Ureter (tissue), 1 donor: ENCODE measurements around the gene MYOF. TPM values are rescaled to one million over a fixed set of nuclear protein-coding genes. Genes with fewer than 3 reads are reported as not detected.
"Not testable (repeated sequence)": the region's sequence is repeated elsewhere in the genome, so short reads cannot be mapped to it uniquely, and the experiment has no call there.

Source experiments
- DNase-seq: peaks from one replicate; pipeline ENCODE4 v3.0.0-alpha.2; 2020; ENCODE audit warnings: low spot score
- total RNA-seq: library from RNA; stranded (reverse); gene quantifications from one replicate; pipeline ENCODE4 v1.2.4, GENCODE V29; 2023
- donor health status: DM: yes; HTN: yes; CAD: no.

MYOF gene
- total RNA-seq, 1 donor from 2014 or later = 339 TPM

DNA sequence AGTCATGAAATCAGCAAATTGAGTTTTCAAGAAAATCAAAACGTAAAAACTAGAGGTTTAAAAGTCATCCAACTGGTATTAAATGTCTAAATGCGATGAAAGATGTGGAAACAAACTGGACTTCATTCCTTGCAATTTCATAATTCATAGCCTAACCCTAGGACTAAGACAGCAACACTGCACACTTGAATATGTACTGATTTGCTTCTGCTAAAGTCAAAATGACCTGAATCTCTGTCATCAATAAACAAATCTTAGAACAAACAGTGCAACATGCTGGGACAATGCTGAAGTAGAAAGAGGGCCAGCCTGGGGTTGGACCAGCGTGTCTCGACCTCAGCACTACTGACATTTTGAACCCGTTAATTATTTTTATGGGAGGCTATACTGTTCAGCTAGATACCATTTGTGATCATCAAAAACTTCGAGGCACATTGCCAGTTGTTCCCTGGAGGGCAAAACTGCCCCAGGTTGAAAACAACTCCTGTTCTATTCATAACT lies 47.1 kb downstream of the MYOF start:
- peak; percentile 54 for DNase-seq

DNA sequence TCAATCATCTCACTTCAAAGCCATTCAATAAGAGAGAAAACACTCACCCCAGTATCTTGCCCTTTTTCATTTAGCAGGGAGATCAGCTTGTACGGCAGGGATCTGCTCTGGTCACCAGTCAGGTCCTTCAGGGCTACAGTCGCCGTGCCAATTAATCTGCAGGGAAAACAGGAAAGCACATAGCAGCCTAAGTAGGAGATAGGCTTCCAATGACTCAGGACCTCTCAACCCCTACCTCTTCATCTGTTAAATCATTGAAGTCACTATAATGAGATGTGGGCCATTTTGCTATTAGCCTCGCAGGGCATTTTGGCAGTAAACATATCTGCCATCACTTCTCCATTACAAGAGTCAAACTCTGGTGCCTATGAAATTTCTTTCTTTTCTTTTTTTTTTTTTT lies 50.8 kb downstream of the MYOF start:
- no peak for DNase-seq

DNA sequence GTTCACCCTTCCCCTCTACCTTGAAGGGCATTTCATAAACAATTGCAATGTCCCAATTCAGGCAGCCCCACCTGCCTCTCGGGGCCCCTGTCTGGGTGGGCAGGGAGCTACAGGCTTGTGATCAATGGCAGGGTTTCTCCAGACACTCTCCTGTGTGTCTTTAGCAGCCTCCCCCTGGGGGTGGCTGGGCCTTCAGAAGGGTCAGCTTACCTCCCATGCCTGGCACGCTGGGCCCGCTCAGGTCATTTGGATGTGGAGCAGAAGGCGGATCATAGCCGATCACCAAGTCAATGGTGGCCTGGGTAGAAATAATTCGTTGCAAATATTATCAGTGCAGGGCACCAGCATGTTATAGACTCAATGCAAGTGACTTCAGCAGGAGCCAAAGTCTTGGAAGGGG lies 56.3 kb downstream of the MYOF start:
- no peak for DNase-seq

DNA sequence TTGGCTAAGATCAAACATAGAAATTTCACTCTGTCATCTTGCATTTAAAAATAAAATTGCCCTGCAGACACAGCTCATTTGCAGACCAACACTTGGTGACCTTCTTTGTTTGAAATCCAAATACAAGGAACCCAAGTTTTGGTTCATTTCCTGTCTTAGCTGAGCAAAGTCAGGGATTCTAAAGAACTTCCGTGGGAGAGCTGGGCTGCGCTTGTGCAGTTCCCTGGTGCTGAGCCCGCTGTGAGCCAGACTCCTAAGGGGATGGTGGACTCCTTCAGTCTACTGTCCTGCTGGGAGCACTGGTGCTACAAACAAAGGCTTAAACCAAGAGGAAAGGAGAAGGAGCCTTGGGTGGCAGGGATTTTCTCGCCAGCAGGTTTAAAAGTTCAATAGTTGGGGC lies 60.0 kb downstream of the MYOF start:
- no peak for DNase-seq

DNA sequence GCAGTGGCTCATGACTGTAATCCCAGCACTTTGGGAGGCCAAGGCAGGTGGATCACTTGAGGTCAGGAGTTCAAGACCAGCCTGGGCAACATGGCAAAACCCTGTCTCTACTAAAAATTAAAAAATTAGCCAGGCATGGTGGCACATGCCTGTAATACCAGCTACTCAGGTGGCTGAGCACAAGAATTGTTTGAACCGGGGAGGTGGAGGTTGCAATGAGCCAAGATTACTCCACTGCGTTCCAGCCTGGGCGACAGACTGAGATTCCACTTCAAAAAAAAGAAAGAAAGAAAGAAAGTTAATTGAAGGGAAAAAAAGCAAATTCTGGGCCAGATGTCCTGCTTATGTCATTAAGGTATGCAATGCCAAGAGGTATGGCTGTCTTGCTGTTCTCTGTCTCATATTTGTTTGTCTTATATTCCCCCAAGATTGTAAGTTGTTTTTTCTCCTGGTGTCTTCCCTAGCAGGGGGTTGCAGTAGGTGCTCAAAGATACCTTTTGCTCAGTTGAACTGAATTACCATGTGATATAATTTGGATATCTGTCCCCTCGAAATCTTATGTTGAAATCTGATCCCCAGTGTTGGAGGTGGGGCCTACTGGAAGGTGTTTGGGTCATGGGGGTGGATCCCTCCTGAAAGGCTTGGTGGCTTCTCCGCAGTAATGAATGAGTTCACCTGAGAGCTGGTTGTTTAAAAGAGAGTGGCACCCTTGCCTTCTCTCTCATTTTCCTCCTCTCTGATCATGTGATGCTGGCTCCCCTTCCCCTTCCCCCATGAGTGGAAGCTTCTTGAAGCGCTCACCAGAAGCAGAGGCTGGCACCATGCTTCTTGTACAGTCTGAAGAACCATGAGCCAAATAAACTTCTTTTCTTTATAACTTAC lies 60.9 kb downstream of the MYOF start:
- no peak for DNase-seq

DNA sequence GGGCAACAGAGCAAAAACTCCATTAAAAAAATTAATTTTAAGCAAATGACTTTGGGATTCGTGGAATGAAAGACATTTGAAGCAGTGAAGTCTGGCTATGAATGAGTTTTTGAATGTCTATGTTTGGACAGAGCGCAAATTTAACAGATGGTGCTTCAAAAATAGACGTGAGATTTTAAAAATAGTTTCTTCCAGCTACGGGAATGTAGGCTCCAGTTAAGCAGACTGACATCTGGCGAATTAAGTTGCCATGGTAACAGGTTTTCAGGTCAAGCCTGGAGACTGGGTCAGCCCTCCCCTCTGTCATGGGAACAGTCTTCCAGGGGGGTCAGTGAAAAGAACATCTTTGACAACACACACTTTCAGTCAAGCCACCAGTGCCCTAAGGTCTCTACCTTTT lies 62.0 kb downstream of the MYOF start:
- DNase-seq = no peak

DNA sequence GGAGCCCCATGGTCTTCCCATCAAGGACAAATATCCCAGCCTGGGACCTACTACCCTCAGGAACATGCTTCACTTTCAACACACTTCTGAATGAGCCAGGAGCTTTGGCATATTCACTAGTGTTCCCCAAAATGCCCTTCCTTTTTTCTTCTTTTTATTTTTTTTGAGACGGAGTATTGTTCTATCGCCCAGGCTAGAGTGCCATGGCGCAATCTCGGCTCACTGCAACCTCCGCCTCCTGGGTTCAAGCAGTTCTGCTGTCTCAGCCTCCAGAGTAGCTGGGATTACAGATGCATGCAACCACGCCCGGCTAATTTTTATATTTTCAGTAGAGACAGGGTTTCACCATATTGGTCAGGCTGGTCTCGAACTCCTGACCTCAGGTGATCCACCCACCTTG lies 63.1 kb downstream of the MYOF start:
- DNase-seq = not testable (repeated sequence)

DNA sequence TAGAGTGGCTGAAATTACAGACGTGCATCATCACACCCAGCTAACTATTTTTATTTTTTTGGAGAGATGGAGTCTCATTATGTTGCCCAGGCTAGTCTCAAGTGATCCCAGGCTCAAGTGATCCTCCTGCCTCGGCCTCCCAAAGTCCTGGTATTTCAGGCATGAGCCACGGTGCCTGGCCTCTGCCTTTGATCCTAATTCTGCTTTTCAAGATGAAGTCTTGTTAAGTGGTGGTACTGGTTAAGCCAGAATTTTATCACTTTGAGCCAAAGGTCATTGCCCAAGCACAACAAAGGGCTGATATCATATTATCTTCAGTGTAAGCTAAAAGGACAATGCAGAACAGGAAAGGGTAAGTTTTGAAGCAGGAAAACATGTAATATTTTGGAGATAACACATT lies 64.2 kb downstream of the MYOF start:
- no peak for DNase-seq

DNA sequence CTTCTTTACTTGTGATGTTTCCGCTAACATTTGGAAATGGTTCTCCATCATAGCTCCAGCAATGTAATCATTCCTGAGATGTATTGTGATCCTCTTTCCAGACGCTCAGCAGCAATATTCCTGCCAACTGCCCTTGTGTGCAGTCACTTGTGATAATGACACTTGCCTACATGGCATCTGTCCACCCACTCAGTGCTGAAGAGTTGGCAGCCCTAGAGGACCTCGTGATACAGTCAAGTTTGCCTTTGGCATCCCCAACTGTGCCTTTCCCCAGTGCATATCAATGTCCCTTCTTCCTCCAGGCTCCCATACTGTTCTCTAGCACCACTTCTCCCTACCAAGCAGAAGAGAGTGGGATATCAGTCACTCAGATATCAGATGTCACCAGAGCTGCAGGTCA lies 64.9 kb downstream of the MYOF start:
- DNase-seq = no peak

DNA sequence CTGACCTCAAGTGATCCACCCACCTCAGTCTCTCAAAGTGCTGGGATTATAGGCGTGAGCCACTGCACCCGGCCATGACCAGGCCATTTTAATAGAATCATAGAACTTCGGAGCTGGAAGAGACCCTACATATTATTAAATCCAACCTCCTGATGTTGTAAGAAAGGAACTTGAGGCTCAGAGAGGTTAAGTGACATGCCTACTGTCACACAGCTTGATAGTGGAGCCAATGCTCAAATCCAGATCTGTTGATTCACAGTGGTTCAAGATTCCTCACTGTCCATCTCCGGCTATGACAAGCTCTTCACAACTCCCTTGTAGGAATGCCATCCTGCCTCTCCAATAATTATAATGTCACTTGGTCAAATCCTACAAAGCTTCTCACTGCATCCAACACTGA lies 65.3 kb downstream of the MYOF start:
- no peak for DNase-seq

DNA sequence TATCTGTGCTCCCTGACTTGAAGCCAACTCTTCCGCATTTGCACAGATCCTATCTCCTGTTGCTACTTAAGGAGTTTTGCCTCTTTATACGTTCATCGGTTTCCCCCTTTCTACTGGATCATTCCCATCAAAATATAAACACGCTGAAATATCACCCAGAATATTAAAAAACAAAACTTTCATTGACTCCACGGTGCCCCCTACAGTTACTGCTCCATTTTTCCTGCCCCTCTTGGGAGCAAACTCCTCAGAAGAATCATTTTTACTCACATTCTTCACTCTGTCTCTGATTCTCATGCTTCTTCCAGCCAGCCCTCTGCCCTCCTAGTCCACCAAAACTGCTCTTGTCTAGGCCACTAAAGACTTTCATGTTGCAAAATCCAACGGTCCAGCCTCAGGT lies 66.4 kb downstream of the MYOF start:
- DNase-seq = no peak

DNA sequence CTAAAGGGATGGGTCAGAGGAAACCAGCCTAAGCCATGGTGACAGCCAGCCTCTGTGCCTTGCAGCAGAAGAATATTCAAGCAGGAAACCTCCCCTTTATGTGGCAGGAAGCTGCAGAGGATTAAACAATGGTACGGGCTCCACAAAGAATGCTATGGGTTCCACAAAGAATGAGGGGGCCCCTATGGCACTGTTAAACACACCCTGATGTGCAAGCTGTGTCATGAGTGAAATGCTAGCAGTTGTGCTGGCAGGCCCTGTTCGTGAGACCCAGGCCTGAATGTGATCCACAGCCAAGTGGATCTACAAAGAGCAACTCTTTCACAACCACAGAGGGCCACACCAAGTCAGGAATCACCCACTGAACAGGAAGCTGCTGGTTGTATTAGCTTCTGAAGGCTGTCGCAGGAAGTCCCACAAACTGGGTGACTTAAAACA lies 68.9 kb downstream of the MYOF start:
- DNase-seq = no peak

DNA sequence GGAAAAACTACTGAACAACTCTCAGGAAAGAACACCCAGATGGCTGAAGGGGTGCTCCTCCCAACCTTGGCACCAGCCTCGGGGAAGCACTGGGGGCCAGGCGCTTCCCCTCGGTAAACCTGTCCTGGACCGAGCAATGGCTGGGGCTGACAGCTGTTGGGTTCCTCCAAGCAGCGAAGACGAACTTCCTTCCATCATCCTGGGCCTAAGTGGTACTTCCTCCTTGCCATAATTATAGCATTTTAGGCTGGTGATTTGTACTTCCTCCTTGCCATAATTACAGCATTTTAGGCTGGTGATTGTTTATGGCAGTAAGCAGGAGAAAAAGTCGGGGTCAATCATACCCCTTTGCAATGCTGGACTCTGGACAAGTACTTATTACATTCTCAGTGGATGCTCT lies 69.3 kb downstream of the MYOF start:
- no peak for DNase-seq

DNA sequence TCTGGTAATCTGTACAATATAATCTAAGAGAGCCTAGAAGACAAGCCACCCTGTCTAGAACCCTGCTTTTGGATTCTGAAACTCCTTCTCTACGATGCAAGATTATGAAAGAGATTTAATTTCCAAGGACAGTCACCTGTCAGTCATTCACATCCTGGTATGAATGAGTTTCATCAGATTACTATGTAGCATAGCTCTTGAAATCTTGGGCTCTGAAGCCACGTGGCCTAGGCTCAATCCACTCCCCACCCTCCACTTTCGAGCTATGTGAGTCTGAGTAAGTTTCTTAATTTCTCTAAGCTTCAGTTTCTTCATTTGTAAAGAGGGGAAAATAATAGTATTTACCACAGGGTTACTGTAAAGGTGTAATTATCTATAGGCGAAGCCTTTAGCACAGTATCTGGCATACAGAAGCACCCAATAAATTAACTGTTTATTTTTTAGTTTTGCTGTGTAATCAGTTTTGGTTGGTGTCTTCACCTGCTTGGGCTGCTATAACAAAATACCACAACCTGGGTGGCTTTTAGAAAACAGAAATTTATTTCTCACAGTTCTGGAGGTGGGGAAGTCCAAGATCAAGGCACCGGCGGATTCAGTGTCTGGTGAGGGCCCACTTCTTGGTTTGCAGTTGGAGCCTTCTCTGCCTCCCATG lies 71.3 kb downstream of the MYOF start:
- DNase-seq = no peak

DNA sequence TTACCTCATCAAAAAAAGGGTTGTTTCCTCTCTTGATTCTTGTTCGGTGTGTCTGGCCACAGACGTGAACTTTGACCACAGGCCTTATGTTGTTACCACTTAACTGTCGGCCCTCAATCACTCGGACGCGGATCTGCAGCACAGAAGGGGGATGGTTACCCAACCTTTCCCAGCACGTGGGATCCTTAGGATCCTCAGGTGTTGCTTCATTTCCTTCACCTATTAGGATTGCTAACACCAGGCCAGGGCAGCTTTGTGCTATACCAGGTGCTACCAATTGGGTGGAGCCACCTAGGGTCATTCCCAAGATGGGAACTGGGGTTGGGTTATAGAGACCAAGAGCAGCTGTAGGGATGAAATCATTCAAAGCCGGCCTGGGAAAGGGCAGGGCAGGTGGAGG lies 73.4 kb downstream of the MYOF start:
- DNase-seq = no peak

DNA sequence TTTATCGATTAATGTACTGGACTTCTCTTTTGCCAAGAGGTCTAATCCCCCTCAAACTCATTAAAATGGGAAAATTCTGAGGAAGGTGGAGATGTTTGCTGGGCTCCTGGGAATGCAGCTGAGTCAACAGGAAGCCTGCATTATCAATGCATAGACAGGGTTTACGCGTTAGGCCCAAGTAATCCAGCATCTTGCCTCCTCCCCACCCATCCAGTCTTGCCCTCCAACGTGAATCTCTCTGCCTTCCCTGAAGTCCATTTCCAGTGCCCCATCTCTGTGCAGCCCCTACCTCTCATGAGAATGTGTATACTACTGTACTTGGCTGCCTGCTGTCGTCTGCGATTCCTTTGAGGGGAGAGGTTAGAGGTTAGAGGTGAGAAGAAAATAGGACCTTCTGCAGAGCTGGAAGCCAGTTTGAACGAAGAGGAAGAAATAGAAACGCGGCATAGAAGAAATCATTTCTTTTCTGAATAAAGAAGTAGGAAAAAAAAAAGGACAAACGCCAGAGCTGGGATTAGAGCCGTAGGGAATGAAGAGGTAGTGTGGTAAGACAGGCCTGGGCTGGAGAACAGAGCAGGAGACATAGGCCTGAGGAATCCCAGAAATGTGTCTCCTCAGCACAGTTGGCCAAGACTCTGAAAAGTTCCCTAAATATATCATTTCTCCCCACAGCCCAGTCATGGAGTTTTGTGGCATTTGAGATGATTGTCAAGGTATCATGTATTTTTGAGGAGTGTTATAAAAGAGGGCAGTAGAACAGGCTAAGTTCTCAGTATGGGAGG lies 75.6 kb downstream of the MYOF start:
- DNase-seq = no peak

DNA sequence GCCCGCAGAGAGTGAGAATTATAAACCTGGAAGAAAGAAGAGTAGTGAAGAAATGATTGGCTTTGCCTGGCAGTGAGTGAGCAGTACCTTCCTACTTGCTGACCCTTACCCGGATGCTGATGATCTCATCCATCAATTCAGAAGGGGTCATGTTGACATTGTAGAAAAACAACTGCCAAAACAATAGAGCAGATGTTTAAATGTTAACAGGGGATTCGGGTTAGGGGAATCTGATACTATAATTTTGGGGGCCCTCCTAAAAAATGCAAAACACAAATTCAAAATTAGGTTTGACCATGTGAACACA lies 78.1 kb downstream of the MYOF start:
- DNase-seq = no peak

DNA sequence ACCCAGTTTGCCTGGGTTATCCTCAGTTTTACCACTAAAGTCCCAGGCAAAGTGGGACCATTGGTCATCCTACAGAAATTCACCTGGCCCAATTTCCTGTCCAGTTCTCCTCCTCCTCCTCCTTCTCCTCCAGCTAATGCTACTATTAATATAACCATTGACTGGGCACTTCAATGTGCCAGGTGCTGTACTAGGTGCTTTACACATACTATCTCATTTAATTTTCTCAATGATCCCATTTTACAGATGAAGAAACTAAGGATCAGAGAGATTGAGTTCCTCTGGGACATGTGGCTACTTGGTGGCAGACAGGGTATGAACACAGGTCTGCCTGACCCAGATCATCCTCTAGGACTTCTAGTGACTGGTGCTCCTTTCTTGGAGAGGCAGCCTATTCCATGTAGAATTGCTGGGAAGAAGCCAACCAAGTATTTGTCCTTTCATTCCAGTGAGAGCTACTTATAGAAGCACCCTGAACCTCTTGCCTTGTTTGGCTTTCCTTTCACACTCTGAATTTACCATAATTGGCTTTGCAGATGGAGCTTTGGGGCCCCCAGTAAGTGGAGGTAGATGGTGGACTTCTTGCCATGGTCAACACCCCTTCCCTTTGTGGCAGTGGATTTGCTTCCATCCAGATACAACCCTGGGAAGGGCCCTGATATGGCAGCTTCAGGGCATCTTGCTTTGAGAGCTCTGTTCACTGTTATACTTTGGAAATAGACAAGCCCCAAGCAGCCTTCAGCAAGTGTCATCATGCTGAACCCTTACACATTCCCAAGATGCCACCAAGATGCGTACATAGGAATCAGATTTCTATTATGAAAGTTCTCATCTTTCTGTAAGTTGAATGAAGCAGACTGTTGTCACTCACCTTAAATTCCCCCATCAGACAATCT lies 78.7 kb downstream of the MYOF start:
- DNase-seq = no peak

DNA sequence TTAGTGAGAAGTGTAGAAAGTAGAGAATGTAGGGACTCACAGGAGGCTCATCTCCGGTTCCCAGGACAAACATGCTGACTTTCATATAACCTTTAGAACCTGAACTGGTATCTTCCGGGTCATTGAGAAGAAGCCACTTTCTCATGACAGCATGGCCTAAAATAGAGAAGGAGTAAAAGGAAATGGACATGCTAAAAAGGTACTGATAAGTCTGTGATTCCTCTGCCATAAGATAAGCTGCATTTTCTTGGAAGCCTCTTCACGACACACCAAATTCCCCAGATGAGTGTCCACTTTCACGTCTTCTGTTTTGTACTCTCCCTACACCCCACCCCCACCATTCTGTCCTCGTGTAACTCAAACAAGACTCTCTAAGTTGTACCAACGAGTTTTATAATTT lies 79.9 kb downstream of the MYOF start:
- DNase-seq = no peak

DNA sequence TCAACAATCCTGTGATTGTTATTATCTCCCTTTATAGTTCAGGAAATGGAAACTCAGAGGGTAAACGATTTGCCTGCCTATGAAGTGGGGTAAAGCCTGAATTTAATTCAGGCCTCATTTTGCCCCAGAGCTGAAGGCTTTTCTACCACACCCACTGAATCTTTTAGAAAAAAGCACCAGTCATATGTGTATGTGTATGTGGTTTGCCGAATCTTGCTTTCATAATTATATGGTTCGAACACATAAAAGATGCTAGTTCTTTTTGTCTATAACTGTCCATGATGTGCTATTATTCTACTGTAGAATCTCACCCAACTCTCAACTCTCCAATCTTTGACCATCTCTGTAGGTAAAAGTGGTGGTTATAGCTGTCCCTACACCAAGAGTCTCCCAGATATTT lies 83.6 kb downstream of the MYOF start:
- no peak for DNase-seq

DNA sequence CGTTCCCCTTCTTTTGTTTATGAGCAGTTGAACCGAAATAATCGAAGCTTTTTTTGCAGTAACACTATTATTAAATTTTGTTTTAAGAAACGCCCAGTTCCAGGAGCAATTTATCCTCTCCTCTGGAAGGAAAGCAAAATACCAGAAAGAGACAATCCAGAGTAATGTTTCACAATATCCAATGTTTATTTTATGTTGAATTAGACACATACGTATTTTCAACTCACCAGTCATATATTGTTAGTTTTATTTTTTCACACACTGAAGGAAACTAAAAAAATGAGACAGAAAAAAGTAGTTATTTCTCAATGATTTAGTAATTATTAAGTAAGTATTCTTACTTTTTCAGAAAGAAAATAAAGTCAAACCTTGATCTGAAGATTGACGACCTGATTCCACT lies 85.1 kb downstream of the MYOF start:
- DNase-seq = no peak

DNA sequence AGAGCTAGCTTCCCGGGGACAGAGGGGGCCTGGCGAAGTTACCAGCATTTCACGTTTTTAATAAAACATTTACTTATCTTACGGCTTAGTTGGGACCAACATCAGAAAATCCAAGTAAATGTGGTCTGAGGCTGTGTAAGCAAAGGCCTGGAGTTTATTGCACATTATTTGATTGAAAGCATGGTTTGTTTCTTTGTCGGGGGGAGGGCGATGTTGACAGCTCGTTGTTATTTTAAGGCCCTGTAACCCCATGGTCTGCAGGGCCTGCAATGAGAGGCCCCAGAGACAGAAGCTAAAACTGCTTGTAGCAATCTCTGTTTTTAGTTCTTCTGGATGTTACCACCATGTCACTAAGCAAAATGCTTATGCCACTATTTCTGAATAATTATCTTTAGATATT lies 88.9 kb downstream of the MYOF start:
- DNase-seq = no peak
